Measurements from ENCODE around the gene CCNT1. TPM values are rescaled to one million over a fixed set of nuclear protein-coding genes. Genes with fewer than 3 reads are reported as not detected.
A peak's percentile ranks its signal among the peaks of the same experiment; 100 is the strongest.

The CCNT1 gene
- total and polyA plus RNA-seq, 2 of the 13 experiments (the other 11 are each of a cell fraction or from before 2014, with no cell fraction given), result 18.0 to 28.2 TPM

DNA sequence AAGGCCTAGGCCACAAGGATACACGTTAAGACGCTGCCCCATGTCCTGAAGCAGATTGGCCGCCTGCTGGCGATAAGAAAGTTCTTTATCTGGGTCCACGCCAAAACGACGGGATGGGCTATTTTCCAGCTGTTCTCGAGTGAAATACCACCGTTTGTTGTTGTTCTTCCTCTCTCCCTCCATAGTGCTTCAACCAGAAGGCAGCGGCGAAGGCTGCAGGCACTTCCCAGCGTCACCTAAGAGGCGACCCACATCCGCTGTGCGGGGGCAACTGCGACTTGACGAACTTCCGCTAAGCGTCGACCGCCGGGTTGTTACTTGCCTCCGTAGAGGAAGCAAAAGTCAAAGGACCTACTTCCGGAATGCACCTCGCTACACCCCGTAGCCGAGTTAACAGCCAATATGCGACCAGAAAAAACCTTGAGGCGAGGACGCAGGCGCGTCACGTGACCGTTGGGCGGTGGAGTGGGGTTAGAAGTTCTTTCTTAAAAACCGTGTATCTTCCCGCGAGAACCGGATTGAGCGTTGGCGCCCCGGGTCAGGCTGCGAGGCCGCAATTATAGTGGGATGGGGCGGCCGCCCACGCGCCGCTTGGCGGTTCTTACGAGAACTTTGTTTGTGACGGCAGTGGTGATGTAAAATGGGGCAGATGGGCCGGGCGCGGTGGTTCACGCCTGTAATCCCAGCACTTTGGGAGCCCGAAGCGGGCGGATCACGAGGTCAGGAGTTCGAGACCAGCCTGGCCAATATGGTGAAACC lies at the start of gene CCNT1 (continued):
- 0 out of 2 replicates have a peak, but pooled peaks have one; percentile 41 for TF ChIP-seq ZBTB8A (CRISPR knock-in tag; IDR thresholded peaks at IDR 0.05; ENCODE audit: borderline replicate concordance, low read depth)
- TF ChIP-seq SNRNP70 (IDR thresholded peaks at IDR 0.05; ENCODE audit: low read depth, low read length), result no peak
- peak; percentile 52; the same call in 1 of the 2 replicates for TF ChIP-seq HES4 (CRISPR knock-in tag; IDR thresholded peaks at IDR 0.05; ENCODE audit: borderline replicate concordance)
- peak; percentile 37; the same call in 1 of the 2 replicates for TF ChIP-seq ARID3A (IDR thresholded peaks at IDR 0.05; ENCODE audit: low read depth, low read length)
- no peak for TF ChIP-seq NFE2L1 (CRISPR knock-in tag; IDR thresholded peaks at IDR 0.05; ENCODE audit: borderline replicate concordance)
- peak; percentile 58; the same call in 1 of the 2 replicates for TF ChIP-seq ZNF468 (CRISPR knock-in tag; IDR thresholded peaks at IDR 0.05)
- no peak for TF ChIP-seq TAF15 (IDR thresholded peaks at IDR 0.05; ENCODE audit: low read depth, low read length, poor library complexity, severe bottlenecking)
- TF ChIP-seq GTF3A (CRISPR knock-in tag; conservative IDR thresholded peaks at IDR 0.05), result no peak
- 0 out of 2 replicates have a peak, but pooled peaks have one; percentile 55 for TF ChIP-seq ZNF12 (CRISPR knock-in tag; IDR thresholded peaks at IDR 0.05)
- TF ChIP-seq ZFP1 (CRISPR knock-in tag; IDR thresholded peaks at IDR 0.05), result no peak
- peak; percentile 89; the same call in 1 of the 2 replicates for TF ChIP-seq ZNF235 (CRISPR knock-in tag; IDR thresholded peaks at IDR 0.05; ENCODE audit: borderline replicate concordance)
- peak in 1 of 2 experiments; percentile 74; a peak in 2 of 4 replicates for TF ChIP-seq KLF16 (CRISPR knock-in tag; IDR thresholded peaks at IDR 0.05)
- TF ChIP-seq, protein P1, sequence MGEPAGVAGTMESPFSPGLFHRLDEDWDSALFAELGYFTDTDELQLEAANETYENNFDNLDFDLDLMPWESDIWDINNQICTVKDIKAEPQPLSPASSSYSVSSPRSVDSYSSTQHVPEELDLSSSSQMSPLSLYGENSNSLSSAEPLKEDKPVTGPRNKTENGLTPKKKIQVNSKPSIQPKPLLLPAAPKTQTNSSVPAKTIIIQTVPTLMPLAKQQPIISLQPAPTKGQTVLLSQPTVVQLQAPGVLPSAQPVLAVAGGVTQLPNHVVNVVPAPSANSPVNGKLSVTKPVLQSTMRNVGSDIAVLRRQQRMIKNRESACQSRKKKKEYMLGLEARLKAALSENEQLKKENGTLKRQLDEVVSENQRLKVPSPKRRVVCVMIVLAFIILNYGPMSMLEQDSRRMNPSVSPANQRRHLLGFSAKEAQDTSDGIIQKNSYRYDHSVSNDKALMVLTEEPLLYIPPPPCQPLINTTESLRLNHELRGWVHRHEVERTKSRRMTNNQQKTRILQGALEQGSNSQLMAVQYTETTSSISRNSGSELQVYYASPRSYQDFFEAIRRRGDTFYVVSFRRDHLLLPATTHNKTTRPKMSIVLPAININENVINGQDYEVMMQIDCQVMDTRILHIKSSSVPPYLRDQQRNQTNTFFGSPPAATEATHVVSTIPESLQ (CRISPR knock-in tag; conservative IDR thresholded peaks at IDR 0.05), result 0 out of 2 replicates have a peak, but pooled peaks have one; percentile 36
- TF ChIP-seq, protein P2, sequence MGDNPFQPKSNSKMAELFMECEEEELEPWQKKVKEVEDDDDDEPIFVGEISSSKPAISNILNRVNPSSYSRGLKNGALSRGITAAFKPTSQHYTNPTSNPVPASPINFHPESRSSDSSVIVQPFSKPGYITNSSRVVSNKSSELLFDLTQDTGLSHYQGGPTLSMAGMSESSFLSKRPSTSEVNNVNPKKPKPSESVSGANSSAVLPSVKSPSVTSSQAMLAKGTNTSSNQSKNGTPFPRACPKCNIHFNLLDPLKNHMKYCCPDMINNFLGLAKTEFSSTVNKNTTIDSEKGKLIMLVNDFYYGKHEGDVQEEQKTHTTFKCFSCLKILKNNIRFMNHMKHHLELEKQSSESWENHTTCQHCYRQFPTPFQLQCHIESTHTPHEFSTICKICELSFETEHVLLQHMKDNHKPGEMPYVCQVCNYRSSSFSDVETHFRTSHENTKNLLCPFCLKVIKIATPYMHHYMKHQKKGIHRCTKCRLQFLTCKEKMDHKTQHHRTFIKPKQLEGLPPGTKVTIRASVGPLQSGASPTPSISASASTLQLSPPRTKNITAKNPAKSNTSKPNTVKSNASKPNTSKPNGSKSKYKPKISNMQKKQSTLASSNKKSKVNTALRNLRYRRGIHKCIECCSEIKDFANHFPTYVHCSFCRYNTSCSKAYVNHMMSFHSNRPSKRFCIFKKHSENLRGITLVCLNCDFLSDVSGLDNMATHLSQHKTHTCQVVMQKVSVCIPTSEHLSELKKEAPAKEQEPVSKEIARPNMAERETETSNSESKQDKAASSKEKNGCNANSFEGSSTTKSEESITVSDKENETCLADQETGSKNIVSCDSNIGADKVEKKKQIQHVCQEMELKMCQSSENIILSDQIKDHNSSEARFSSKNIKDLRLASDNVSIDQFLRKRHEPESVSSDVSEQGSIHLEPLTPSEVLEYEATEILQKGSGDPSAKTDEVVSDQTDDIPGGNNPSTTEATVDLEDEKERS (CRISPR knock-in tag; IDR thresholded peaks at IDR 0.05), result peak; percentile 96
- TF ChIP-seq, protein P3, sequence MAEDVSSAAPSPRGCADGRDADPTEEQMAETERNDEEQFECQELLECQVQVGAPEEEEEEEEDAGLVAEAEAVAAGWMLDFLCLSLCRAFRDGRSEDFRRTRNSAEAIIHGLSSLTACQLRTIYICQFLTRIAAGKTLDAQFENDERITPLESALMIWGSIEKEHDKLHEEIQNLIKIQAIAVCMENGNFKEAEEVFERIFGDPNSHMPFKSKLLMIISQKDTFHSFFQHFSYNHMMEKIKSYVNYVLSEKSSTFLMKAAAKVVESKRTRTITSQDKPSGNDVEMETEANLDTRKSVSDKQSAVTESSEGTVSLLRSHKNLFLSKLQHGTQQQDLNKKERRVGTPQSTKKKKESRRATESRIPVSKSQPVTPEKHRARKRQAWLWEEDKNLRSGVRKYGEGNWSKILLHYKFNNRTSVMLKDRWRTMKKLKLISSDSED (CRISPR knock-in tag; IDR thresholded peaks at IDR 0.05), result no peak
- no peak for TF ChIP-seq SCMH1 (CRISPR knock-in tag; IDR thresholded peaks at IDR 0.05; ENCODE audit: borderline replicate concordance)
- TF ChIP-seq ZBTB25 (CRISPR knock-in tag; IDR thresholded peaks at IDR 0.05), result peak; percentile 92
- no peak; the same call in 1 of the 2 replicates for TF ChIP-seq SAFB2 (CRISPR knock-in tag; IDR thresholded peaks at IDR 0.05; ENCODE audit: borderline replicate concordance, low read depth)
